Activated CD4-positive, alpha-beta T cell treated with anti-CD3 and anti-CD28 coated beads, Interleukin-2, amount 50 U/mL, for 4 hours (primary cell): ENCODE measurements around the gene MCTP1.
"Not testable (repeated sequence)": the region's sequence is repeated elsewhere in the genome, so short reads cannot be mapped to it uniquely, and the experiment has no call there.

Source experiments
- DNase-seq, 2 experiments: peaks; one replicate each; pipeline ENCODE4 v3.0.0-alpha.2; 2020

The MCTP1 gene

DNA sequence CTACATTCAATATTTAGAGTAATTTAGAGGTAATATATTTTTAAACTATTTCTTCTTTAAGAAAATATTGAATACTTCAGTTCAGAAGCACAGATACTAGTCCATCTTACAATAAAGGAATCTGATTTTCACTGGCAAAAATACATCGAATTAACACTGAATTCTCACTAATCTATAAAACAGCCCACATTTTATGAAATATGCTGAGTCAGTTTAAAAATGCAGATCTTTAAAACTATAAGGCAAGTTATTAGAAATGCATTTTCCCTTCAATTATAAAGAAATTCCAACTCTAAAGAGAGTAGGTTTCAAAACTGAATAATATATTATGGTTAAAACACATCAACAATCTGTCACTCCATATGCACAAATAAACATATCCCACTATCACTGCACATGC is 433.9 kb downstream of the MCTP1 start:
- no peak for DNase-seq

DNA sequence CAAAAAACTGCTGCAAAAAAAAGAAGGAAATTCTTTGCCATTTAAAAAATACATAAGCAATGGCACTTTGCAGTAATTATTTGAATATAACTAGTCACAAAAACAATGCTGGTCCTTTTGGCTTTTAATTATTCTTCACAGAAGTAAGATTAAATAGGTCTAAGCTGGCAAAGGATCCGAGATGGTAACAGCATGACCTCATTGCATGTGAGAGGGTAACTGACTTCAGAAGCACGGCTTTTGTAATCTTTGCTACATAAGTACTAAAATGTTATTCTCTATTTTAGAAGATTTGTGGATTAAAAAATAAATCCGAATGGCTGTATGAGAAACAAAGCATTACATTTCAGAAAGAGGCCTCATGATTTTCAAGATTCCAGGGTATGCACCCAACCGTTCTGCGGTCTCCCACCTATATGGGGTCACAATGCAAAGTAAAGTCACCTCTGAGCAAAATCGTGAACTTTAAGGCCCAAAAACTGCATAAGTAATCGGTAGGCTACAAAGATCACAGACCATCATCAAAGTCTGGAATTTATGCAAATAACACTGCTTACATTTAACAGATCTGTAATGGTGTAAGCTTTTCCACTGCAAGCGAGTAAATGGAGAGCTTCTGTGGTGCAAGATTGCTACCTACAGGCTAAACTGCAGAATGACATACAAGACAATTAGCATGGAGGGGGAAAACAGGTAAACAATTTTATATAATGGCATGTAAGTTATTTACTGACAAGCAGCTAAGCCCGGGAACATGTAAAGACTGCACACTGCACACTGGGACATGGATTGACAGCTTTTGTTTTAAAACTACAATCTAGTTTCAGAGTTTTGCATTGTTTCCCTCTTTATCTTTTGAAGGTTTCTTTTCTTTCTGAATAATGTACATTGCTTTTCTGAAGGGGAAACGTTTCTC is 434.8 kb downstream of the MCTP1 start:
- DNase-seq: peak in 1 of 2 experiments; percentile 3

GRCh38 chr5:94849324-94849723 is 435.6 kb downstream of the MCTP1 start:
- no peak for DNase-seq

GRCh38 chr5:94847726-94848125 is 437.2 kb downstream of the MCTP1 start:
- no peak for DNase-seq

- no peak for DNase-seq
These were observed 437.9 kb downstream of the MCTP1 start for GRCh38 chr5:94847019-94847418.

DNA sequence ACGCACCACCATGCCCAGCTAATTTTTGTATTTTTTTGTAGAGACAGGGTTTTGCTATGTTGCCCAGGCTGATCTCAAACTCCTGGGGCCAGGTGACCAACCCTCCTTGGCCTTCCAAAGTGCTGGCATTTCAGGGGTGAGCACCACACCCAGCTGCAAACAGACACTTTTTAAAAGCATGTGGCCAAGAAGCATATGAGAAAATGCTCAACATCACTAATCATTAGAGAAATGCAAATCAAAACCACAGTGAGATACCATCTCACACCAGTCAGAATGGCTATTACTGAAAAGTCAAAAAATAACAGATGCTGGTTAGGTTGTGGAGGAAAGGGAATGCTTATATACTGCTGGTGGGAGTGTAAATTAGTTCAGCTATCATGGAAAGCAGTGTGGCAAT is 439.2 kb downstream of the MCTP1 start:
- not testable (repeated sequence) for DNase-seq

- DNase-seq: no peak
These were observed 443.1 kb downstream of the MCTP1 start for GRCh38 chr5:94841598-94842322.

GRCh38 chr5:94833851-94834250 is 451.0 kb downstream of the MCTP1 start:
- no peak for DNase-seq

GRCh38 chr5:94832685-94833084 is 452.2 kb downstream of the MCTP1 start:
- no peak for DNase-seq

- DNase-seq: no peak
These were observed 454.4 kb downstream of the MCTP1 start for GRCh38 chr5:94830520-94830919.

DNA sequence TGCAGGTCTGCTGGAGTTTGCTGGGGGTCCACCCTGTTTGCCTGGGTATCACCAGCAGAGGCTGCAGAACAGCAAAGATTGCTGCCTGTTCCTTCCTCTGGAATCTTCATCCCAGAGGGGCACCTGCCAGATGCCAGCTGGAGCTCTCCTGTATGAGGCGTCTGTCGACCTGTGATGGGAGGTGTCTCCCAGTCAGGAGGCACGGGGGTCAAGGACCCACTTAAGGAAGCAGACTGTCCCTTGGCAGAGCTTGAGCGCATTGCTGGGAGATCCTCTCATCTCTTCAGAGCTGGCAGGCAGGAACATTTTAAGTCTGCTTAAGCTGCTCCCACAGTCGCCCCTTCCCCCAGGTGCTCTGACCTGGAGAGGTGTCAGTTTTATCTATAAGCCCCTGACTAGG is 456.7 kb downstream of the MCTP1 start:
- DNase-seq: not testable (repeated sequence)

- DNase-seq: no peak
These were observed 464.4 kb downstream of the MCTP1 start for GRCh38 chr5:94820488-94820887.

- DNase-seq: no peak
These were observed 466.0 kb downstream of the MCTP1 start for GRCh38 chr5:94818904-94819303.

DNA sequence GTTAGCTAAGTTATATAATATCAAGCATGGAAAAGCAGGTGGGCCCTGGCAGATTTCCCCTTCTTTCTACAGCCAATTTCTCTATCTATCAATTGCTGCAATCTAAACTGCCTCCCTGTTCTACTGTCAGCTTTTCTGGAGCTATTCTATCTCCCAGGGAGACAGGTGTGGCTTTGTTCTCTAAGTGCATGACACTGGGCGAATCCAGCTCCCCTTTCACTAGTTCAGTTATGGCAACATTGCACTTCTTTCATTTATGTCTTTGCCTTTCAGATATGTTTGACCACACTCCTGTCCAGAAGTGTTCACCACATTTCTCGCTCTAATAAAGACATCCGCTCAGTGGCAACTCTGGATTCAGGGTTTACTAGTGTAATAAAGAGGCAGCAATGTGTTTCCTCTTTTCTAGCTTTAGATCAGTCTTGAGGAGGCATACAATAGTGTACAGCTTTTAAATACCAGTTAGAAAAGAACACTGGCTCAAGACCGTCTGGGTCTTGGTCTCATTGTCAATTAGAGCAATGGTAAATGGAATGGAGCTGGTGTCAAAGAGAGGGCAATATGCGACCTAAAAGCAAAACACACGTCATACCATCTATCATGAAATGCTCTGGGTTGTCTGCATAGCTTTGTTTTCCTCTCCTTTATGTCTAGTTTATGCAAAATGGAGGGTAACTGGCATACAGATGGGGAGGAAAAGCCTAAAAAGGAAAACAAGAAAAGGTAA is 469.4 kb downstream of the MCTP1 start:
- DNase-seq: no peak

DNA sequence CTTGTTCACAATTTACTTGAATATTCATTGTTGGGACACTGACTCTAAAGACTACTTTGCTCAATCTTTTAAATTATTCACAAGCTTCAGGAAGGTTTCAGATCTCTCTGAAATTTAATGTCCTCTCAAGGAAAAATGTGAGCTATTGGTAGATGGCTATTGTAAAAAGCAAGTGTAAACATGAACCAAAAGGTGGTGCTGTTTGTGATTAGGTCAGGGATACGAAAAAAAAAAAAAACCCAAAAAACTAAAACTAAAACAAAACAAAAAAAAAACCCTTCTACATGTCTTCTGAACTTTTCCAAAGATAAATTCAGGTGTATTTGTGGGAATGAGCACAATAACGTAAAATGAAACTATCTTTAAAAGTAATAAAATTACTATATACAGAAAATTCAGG is 472.7 kb downstream of the MCTP1 start:
- DNase-seq: no peak

GRCh38 chr5:94811331-94811730 is 473.6 kb downstream of the MCTP1 start:
- DNase-seq: no peak

DNA sequence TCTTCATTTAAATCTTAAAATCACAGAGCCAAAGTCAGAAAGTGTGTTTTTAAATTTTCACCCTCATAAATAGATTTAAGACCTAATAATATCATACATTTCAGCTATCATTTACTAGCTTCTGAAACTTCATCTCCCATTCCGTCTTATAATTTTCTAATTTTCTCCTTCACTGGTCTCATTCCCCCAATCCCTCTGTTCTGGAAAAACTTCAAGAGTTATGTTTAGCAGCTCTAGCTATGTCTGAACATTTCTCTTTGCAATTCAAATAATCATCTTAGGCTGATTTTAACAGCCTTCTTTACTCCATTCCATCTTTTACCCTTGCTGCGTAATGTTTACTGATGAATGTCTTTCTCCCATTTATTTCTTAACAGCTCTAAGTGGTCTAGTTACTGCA is 474.0 kb downstream of the MCTP1 start:
- DNase-seq: no peak

DNA sequence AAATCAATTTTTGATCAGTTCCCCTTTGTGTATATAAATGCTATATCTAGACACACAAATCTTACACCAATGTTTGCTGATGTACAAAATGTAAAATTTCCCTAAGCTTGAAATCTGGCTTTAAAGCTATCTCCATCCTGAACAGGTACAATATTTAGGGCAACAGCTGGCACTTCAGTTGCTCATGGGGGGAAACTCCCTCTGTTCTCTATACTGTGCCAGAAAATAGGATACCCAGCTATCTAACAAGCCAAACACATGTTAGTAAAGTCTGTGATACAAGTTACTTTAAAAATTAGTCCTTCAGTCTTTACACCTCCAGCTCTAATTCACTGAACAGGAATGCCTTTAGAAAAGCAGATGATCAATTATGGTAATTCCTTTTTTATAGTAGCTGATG is 474.6 kb downstream of the MCTP1 start:
- no peak for DNase-seq

DNA sequence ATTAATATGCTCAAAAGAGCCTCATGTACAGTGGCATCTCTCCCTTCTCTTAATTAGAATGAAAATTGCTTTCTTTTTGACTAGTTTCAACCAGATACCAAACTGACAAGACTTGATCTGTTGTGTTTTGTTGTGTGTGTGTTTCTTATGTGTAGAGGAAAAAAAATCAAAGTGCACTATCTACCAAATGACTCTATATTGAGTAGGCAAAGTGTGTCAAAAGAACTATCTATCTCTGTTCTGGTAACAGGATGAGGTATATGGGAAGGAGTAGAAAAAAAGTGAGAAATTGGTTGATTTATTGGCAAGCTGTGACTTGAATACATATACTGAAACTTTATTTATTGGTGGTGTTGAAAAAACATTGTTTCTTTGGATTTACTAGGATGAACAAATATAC is 476.4 kb downstream of the MCTP1 start:
- no peak for DNase-seq

DNA sequence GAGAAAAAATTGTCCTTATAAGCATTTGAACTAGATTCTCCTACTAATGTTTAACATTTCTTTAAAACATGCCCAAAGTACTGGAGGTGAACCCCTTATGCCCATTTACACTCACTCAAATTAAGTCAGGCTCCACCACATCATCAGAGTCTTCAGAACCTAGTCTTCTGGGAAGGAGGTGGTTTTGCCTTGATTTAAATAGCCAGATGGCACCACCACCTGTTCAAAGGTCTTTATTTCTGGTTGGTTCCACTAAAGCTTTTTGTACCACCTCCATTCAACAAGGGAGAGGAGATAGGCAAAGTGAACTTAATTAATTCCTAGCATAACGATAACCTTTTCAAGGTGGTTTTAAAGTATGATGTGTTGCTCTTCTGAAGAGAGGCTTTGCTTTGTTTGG is 476.9 kb downstream of the MCTP1 start:
- no peak for DNase-seq

DNA sequence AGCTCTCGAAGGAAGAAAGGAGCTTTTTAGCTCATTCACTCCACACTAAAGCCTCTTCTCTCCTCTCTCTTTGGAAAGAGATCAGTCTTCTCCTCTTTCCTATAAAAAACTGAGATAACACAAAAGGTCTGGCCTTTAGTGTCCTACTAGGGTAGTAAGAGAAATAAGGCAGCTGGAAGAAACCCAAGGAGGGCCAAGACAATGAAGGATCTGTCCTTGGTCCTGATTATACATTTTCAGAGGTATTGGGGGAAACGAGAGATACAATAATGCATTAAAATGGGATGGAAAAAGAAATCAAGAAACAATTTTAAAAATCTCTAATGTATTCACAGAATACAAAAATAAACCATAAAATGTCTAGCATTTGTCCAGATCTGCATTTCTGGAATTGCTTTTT is 482.4 kb downstream of the MCTP1 start:
- no peak for DNase-seq

- no peak for DNase-seq
These were observed 488.3 kb downstream of the MCTP1 start for GRCh38 chr5:94796586-94796985.

DNA sequence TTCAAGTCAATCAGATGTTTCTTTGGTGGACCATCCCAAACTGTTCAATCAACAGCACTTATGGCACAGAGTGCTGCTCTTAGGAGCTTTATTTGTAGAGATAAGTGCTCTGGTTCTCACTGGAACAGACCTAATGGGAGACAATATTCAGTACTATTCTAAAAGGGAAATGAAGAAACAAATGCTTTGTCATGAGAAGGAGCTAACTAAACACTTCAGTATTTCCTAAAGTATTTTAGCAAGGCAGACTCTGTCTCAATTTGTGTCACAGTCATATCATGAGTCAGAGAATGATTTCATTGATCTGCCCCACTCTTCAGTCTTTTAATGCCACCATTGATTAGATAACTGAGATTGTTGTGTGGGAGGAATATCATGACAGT is 491.1 kb downstream of the MCTP1 start:
- DNase-seq: no peak
